Right lung (tissue), 5 donors: ENCODE measurements around the gene KCNMA1. TPM values are rescaled to one million over a fixed set of nuclear protein-coding genes. Genes with fewer than 3 reads are reported as not detected.

Experiments
- DNase-seq, 2 donors: peaks; one replicate each; pipeline ENCODE4 v3.0.0-alpha.2; 2013
- polyA plus RNA-seq, 5 donors: library from polyadenylated mRNA; unstranded; fragments of 120-200 nt; gene quantifications; one replicate each; pipeline versions ENCODE4 v1.2.1 to v1.2.3, GENCODE V29; 2013; ENCODE audit warnings: inconsistent platforms in 1 of 5, low replicate concordance in 1 of 5; ENCODE audit not compliant: insufficient read length in 5 of 5, insufficient read depth in 1 of 5

Gene KCNMA1
- polyA plus RNA-seq, 5 donors = 3.8 to 4.6 (median 4.2) TPM

DNA sequence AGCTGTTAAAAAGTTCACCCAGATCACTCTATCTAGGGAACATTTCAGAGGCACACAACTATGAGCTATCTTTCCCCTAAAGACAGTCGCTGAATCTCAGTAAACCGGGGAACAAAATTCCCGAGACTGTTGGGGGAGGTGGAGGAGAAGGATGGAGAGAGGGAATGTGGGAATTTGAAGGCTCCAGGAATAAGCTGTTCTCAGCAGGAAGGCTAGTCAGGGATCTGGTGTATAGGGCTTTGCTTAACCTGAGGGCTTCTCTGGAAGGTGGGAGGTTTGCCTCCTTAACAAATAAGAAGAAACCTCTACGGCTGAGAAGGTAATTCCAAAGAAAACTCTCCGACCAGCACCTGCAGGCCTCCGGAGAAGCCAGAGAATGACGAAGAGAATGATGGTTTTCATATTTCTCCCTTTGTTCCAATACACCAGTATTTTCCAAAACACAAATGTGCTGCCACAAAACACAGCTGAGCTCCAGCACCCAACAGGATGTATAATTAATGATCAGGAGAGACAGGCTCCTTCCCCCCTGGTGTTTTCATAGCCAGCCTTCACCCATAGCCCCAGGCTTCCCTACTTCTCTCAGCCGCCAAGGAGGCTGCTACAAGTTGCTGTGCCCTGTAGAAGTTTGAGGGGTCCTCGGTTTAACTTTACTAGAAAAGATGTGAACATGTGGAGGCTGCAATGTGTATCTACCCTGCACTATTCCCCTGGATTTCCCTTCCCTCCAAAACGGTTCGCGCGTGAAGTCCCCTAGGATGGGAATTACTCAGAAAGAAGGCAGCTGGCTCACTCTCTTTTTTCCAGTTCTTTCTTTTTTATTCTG is 2.0 kb downstream of the KCNMA1 start:
- DNase-seq = no peak

DNA sequence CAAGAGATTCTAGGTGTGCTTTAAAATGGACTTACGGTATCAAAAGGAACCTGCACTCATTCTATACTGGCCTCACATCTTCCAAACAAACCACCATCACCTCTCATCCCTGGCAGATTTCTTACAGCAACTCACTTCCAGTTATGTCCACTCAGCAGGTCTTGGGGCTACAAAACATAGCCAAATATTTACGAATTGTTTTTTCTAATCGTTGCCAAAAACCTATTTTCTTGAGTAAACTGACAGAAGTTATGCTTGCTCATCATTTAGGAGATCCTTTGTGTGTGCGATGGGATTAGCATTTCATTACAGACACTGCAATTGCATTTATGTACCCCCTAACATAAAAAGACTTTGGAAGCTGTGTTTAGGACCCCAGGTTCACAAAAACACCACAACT is 2.7 kb downstream of the KCNMA1 start:
- DNase-seq = no peak

DNA sequence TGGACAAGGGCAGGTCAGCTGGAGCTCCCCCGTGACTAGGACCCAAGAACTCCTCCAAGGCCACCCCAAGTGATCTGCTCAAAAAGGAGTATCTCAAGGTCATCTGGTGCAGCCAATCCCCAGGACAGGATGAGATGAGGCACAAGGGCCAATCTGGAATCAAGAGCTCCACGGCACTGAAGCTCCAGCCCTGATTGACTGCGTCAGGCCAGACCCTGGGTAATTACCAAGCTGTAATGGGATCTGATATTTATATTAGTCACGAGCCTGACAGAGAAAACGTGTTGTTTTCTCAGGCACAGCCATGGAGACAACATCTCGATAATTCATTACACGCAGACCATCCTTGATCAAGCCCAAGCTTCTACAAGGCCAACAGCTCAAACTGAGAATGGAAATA is 4.2 kb downstream of the KCNMA1 start:
- no peak for DNase-seq

DNA sequence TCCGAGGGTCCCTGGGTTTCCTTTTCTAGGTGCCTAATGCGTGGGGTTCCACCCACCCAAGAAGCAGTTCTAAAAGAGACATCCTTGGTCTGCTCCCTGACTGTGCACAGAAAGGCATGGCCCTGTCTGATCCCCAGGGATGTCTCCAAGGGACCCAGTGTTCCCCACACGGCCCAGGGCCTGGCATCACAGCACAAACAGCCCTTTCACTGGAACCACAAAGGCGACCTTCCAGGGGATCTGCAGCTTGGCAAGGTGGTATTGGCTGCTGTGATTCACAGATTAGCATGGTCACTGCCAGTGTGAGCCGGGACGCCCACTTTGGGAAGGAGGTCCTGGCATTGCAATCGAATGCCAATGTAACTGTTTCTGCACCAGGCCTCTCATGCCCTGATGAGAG is 6.4 kb downstream of the KCNMA1 start:
- no peak for DNase-seq

DNA sequence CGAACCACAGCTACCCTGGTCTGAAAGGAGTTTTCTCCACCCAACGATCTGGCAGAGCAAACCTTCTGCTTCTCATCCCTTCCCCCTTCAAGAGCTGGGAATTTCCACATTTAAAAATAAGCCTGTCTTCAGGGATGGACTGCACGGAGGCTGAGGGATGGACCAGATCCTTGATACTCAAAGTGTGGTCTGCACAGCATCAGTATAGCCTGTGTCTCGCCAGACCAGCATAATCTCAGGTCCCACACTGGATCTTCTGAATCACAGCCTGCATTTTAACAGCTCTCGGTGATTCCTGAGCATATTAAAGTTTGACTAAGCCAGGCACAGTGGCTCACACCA is 7.1 kb downstream of the KCNMA1 start:
- no peak for DNase-seq

DNA sequence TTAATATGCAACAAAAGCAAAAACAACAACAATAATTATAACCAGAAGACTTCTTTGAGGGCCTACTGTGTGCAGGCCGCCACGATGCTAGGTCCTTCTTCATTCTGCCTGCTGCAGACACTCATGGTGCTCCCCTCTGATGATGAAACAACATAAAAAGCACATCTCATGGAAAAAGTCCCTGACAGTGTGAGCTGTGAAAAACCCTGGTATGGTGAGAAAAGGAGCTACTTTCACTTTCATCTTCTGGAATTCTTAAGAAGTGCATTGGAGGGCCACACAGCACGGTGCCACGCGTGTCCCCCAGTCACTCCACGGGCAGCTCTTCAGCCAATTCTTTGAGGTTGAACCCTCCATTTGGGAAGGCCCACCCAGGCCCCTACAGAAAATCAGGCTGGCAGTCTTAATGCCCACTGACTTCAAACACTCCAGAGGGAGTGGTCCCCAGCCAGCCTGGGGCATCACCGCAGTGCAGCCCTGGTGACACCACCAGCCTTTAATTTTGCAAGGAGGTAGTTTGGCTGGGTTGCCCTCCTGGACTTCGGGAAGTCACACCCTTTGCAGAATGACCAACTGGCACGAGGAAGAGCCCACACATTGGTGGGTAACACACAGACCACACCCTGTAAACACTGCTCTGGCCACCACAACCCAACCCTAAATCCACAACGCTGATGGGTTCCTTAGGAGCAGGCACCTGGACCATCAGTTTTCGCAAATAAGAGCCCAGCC is 7.7 kb downstream of the KCNMA1 start:
- no peak for DNase-seq

DNA sequence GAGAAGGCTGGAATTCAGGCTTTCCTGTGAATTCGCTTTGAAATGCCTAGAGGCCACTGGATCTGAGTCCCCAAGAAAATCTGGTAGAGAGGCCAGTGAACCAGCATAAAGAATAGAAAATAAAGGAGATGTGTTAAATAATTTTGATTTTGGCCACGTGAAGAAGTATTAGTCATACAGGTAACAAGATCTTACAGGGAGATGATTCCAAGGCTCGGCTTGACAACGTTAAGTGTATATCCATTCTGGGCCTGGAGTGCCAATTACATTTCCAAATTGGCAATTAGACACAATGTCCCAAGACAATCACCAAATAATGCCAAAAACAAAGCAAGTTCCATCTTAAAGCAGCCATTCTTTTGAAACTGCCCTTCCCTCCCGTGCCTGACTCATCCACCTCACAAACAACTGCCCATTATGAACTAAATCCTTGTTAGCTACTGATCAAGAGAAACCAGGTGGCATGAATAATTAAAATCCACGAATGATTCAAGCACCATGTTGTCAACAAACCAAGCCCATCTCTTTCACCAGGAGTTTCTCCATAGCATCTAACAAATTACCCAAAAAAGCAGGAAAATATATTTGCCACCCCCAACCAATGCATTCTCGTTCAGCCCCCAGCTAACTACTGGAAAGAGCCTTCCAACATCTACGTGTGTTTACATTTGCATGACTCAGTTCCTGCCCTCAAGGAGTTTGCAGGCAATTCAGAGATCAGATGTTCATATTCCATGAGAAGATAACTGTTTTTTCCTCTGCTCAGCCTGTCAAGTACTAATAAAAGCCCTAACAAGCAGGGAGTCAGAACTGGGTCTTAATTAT is 8.5 kb downstream of the KCNMA1 start:
- DNase-seq = no peak

DNA sequence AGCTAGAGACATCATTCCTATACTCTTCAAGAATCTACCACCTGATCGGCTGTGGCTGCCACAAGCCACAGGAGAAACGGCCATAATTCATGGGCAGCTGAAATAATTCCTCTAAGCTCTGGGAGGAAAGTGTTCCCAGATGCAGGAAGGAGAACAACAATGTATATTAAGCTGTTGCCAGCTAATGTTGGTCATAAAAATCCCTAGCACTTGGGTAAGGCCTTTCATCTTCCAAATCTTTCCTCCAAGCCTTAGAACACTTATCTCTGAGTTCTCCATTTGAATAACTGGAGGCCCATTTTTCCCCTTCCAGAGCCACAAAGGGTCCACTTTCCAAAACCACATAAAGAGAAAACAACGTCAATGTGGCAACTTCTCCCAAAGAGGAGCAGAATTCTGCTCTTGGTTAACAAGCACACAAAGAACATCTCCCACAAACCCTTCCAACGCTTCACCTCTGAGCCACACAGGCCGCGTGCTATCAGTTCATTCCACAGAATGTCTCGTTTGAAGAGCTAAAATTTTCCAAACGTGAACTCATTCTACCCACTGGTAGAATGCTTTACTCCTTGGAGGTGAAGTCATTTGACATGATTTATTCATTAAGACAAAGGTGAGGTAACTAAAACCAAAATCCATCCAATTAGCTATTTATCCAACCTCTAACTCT is 11.2 kb downstream of the KCNMA1 start:
- no peak for DNase-seq

DNA sequence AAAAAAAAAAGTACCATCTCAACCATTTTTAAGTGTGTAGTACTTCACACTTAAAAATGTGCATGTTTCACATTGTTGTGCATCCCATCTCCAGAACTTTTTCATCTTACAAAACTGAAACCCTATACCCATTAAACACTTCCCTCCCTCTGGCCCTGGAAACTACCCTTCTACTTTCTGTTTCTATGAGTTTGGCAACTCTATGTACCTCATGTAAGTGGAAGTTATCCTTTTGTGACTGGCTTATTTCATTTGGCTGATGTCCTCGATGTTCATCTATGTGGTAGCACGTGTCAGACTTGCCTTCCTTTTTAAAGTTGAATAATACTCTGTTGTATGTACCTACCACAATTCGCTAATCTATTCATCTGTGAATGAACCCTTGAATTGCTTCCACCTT is 12.2 kb downstream of the KCNMA1 start:
- DNase-seq = no peak

DNA sequence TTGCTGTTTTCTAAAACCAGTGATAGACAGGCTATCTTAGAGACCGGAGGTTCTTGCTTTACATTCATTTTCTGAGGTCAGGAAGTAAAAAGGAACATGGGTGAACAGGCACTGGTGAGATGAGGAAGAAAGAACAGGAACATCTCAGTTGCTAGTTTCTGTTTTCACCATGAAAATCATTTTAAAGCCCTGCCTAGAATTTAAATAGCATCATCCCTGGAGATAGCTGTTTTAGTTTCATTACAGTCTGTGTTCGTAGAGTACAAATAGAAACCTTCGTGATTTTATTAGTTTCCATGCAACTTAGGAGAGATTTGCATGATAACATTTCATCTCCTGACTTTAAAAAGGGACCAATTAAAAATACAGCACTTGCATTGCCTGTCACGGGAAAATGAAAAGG is 14.7 kb downstream of the KCNMA1 start:
- DNase-seq = no peak

DNA sequence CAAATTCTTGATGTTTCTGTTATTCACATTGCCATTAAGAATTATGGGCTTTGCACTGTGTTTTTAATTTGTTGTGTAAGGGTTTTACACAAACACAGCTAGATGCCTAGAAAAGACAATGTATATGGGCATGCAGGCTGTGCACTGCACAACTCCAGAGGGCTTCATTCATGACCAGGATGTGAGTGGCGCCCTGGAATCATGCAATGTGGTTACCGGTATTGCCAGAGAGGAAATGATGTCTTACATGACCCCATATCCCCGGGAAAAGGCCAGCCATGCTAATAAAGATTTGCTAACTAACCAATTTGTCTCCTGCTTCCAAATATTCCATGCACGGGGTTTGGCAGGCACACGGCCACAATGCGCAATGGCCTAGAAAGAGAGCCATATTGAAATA is 16.9 kb downstream of the KCNMA1 start:
- no peak for DNase-seq

DNA sequence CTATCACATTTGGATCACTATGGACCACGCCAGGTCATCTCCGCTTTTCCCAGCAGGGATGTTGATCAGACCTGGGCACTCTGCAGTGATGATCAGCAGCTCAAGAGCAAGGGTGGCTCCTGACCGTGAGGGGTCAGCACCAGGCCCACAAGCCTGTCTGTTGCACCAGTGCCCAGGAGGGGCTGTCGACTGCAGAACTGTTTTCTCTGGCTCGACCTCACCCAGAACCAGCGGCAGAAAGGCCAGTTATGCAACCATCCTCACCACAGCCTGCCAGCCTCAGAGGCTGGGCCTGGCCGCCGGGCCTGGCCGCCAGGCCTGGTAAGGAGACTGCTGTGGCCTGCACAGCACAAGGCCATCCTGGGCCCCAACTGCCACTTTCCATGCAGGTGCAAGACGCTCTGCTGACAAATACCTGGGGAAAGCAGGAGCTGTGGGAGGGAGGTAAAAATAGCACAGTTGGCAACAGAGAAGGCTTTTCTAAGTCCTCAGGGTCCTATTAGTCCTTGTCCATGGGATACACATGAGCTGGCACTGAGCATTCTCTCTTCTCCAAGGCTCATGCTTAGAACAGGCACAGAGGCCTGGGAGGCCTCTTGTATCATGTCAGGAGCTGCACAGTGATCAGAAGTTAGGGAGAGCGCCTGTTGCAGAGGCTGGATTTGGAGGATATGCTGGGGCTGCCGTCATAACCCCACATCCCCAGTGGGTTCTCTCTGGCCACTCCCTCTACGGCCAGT is 17.5 kb downstream of the KCNMA1 start:
- DNase-seq = no peak

DNA sequence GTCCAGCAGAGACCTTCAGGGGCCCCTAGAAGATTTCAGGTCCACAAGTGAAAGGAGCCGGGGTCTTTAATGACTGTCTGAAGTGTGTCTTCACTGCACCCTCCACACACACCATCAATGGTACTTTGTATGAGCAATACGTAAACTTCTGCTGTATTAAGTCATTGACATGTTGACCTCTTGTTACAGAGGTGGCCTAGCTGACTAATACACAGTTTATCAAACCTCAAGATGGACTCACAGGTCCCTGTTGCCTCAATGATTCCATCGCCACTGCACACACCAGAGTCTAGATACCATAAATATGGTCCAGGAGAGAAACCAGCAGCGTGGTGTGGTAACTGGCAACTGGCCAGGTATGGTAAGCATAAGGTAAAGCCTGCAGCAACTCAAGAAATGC is 19.5 kb downstream of the KCNMA1 start:
- DNase-seq = no peak

DNA sequence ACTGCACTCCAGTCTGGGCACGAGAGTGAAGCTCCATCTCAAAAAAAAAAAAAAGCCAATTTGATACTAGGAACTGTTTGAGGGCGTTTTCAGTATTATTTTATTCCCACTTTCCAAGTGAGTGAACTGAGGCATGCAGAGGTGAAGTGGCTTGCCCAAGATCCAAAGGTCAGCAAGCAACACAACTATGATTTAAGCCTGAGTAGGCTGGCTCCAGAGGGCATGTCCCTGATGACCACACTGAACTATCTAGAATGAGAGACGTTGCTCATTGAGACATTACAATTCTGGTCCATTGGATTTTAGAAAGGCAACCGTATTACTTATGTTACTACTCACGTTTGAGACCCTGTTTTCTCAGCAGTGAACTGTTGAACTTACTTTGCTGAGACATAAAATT is 20.8 kb downstream of the KCNMA1 start:
- no peak for DNase-seq

DNA sequence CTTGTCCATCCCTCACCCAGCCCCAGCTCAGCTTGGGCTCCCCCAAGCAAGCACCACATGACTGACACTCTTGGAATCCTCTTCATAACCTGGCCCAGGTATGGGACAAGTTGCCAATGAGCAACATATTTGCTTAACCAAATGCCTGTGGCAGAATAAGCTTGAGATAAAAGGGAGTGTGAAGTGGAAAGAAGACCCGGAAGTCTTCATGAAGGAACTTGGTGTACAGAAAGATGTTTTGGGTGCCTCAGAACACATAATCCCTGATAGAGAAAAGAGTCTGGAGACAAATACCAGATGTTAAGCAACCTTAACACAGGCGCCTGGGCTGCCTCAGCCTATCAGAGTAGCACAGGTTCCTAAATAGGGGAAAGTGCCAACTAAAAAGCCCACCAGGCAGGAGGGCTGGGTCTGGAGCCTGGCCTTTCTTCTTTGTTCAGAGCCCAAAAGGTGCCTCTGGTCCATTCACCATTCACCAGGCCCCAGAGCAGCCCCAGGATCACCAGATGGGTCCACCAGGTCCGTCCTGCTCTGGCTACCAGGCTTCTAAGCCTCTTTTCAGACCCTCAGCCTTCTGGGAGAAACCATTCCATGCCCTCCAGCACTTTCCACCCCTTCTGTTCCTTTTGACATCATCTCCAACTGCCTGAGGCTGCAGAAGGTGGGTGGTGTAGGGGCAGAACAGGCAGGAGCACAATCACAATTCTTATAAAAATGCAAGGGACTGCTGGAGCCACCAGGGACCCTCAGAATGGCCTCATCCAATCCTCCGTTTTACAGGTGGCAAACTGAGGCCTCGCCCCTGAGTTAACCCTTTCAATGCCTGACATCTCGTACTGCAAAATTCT is 22.6 kb downstream of the KCNMA1 start:
- no peak for DNase-seq

DNA sequence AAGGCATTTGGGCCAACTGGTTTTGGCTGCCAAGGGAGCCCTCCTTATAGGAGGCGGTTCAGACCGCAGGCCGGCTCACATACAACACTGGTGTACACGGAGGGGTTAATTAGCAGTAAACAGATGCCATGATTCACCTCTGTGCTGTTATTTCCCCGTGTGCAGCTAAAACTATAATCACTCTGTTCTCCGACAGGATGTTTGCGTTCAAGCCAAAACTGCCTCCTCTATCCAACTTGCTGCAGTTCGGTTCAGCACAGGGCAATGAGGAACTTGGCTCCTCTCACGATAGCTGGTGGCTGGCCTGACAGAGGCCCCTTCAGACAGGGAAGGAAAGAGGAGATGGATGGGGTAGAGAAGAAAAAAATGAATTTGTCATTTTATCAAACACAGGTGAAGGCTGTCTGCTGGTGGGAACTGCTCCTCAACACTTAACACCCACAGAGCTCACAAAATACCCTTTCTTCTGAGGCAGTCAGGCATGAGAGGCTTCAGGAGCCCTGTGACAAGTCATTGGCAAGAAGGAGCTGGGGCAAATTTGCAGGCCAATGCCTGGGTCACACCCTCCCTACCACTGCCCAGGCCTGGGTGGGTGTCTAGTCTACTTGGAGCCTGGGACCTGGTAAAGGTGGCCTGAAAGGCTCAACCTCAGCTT is 24.0 kb downstream of the KCNMA1 start:
- DNase-seq = no peak

DNA sequence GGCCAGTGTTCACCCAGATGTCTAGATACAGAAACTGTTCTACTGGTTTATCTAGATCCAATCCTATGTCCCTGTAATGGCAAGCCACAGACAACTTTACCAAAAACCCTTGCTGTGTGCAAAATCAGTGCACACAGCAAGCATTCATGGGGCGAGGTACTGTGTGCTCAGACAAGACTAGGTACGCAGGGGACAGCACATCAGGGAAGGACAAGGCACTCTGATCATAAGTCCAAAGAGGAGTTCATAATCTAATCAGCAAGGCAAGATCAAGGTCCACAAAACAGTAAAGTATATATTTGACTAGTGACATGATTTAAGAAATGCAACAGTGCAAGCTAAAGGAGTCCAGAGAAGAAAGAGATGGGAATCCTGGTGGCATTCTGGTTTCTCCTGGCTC is 25.9 kb downstream of the KCNMA1 start:
- DNase-seq = no peak

DNA sequence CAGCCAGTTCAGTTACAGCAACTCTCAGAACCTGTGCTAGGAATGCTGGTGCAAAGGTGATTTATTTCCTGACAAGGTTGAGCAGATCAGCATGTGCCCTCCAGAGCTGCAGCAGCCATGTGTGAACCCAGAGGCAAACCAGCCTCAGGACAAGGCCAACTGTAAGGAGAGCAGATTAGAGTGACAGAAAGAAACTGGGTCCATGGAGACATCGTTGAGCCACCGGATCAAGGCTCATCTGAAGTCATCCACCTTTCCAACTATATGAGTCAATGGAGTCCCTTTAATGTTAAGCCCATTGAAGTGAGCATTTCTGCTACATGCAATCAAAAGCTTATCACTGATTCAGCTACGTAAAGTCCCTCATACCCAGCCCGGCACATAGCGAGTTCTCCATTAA is 26.4 kb downstream of the KCNMA1 start:
- no peak for DNase-seq

DNA sequence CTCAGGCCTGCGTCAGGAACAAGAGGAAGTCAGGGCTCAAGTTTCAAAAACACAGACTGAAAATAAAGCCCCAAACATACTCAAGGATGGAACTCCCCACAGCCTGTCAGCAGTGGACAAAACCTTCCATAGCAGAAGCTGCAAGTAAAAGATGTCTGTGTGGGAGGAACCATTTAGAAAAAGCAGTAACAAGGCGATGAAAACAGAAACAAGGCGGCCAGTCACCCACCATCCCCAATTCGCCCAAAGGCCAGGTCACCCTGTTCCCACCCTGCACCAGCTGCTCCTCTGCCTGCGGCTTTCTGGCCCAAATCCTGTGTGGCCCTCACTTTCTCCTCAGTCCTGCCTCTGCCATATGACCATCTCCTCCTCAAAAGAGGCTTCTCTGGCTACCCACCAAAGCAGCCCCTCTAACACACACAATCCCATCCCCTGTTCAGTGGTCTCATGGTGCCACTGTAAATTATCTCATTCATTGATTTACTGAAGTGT is 27.8 kb downstream of the KCNMA1 start:
- DNase-seq = no peak

DNA sequence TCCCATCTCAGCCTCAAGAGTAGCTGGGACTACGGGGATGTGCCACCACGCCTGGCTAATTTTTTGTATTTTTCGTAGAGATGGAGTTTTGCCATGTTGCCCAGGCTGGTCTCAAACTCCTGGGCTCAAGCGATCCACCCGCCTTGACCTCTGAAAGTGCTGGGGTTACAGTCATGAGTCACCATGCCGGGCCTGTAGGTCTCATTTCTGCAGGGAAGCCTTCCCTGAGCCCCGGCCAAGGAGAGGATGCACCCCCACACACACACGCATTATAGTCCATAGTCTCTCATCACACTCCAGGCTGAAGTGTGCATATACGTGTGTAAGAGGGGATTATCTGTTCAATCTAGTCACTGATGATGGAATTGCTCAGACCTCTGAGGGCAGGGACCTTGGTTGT is 29.3 kb downstream of the KCNMA1 start:
- no peak for DNase-seq
